Measurements from ENCODE around the gene VPS11.
A peak's percentile ranks its signal among the peaks of the same experiment; 100 is the strongest.
"Not testable (repeated sequence)": the region's sequence is repeated elsewhere in the genome, so short reads cannot be mapped to it uniquely, and the experiment has no call there.

The VPS11 gene

GRCh38 chr11:119067371-119068222 is at the start of gene VPS11:
Gene VPS11 (plus strand): TSS chr11:119067818. CDS start chr11:119067824, 6 bp downstream.
- peak; percentile 84 for DNase-seq (ENCODE audit: low read depth)

- DNase-seq (ENCODE audit: low read depth) = peak; percentile 70
Observed at GRCh38 chr11:119018074-119018938, 49.3 kb upstream of the VPS11 start, which contains the start of the genes RPS25 and TRAPPC4. Gene RPS25 (minus strand): TSS chr11:119018343. CDS start chr11:119018284, 59 bp downstream. Gene TRAPPC4 (plus strand): TSS chr11:119018766. CDS start chr11:119018796, 30 bp downstream.

GRCh38 chr11:119019996-119020395 is 47.6 kb upstream of the VPS11 start:
- DNase-seq (ENCODE audit: low read depth) = no peak

GRCh38 chr11:119021631-119022030 is 46.0 kb upstream of the VPS11 start:
- no peak for DNase-seq (ENCODE audit: low read depth)

GRCh38 chr11:119023741-119024140 is 43.9 kb upstream of the VPS11 start:
- DNase-seq (ENCODE audit: low read depth) = peak; percentile 30

- DNase-seq (ENCODE audit: low read depth) = no peak
Observed at GRCh38 chr11:119024430-119025098, 43.1 kb upstream of the VPS11 start.

- no peak for DNase-seq (ENCODE audit: low read depth)
Observed at GRCh38 chr11:119025099-119025473, 42.5 kb upstream of the VPS11 start.

GRCh38 chr11:119025541-119025940 is 42.1 kb upstream of the VPS11 start:
- no peak for DNase-seq (ENCODE audit: low read depth)

GRCh38 chr11:119025978-119026766 is 41.4 kb upstream of the VPS11 start:
- no peak for DNase-seq (ENCODE audit: low read depth)

GRCh38 chr11:119026970-119027369 is 40.6 kb upstream of the VPS11 start:
- no peak for DNase-seq (ENCODE audit: low read depth)

GRCh38 chr11:119027561-119028345 is 39.9 kb upstream of the VPS11 start:
- DNase-seq (ENCODE audit: low read depth) = no peak

- DNase-seq (ENCODE audit: low read depth) = no peak
Observed at GRCh38 chr11:119028346-119029068, 39.1 kb upstream of the VPS11 start.

GRCh38 chr11:119029069-119029339 is 38.6 kb upstream of the VPS11 start:
- DNase-seq (ENCODE audit: low read depth) = no peak

- DNase-seq (ENCODE audit: low read depth) = no peak
Observed at GRCh38 chr11:119029340-119030028, 38.1 kb upstream of the VPS11 start.

- DNase-seq (ENCODE audit: low read depth) = no peak
Observed at GRCh38 chr11:119030029-119030328, 37.6 kb upstream of the VPS11 start.

- peak; percentile 89 for DNase-seq (ENCODE audit: low read depth)
Observed at GRCh38 chr11:119030329-119031047, 37.1 kb upstream of the VPS11 start, which contains the start of gene SLC37A4. Gene SLC37A4 (minus strand): TSS chr11:119030877.

- DNase-seq (ENCODE audit: low read depth) = no peak
Observed at GRCh38 chr11:119031912-119032280, 35.7 kb upstream of the VPS11 start.

GRCh38 chr11:119033421-119033820 is 34.2 kb upstream of the VPS11 start:
- DNase-seq (ENCODE audit: low read depth) = not testable (repeated sequence)

- no peak for DNase-seq (ENCODE audit: low read depth)
Observed at GRCh38 chr11:119034813-119035212, 32.8 kb upstream of the VPS11 start.

Data from non-pigmented ciliary epithelial cell (primary cell).